ENCODE data around the gene PNMA8C. TPM values are rescaled to one million over a fixed set of nuclear protein-coding genes. Genes with fewer than 3 reads are reported as not detected.
"Not testable (repeated sequence)": the region's sequence is repeated elsewhere in the genome, so short reads cannot be mapped to it uniquely, and the experiment has no call there.

Gene PNMA8C
- total RNA-seq, 4 donors from 2014 or later, result 0.13 TPM; not detected in 3

GRCh38 chr19:46426506-46427162 is 2.1 kb downstream of the PNMA8C start:
- Histone ChIP-seq H3K4me1 (peaks cover 24% of the 10 kb centered on the region), H3K27ac (no peak overlapping the region), H3K9me3 (no peaks in the 10 kb centered on the region), H3K36me3 (no peaks in the 10 kb centered on the region), H3K27me3 (peaks cover 44% of the 10 kb centered on the region), H3K4me3 (peak overlapping the region; percentile 49)
- DNase-seq (ENCODE audit: low spot score in 2 of 2), result no peak
- WGBS, result 8% methylated on average over 22 of the region's 32 CpGs
- TF ChIP-seq POLR2AphosphoS5 (IDR thresholded peaks at IDR 0.05) (no peak), POLR2A (IDR thresholded peaks at IDR 0.05) (no peak), EP300 (IDR thresholded peaks at IDR 0.05) (no peak), CTCF (IDR thresholded peaks at IDR 0.05) (no peak)

- 2% methylated on average over 8 of the region's 10 CpGs for WGBS
- H3K9me3 ChIP-seq, result no peaks in the 10 kb centered on the region
- H3K36me3 ChIP-seq, result no peaks in the 10 kb centered on the region
- peaks cover 44% of the 10 kb centered on the region for H3K27me3 ChIP-seq
- H3K4me3 ChIP-seq, result peak overlapping the region; percentile 49
- no peak for DNase-seq (ENCODE audit: low spot score in 2 of 2)
- TF ChIP-seq CTCF (IDR thresholded peaks at IDR 0.05) (no peak), POLR2A (IDR thresholded peaks at IDR 0.05) (no peak), POLR2AphosphoS5 (IDR thresholded peaks at IDR 0.05) (no peak), EP300 (IDR thresholded peaks at IDR 0.05) (no peak)
- no peak overlapping the region for H3K27ac ChIP-seq
- H3K4me1 ChIP-seq, result peaks cover 24% of the 10 kb centered on the region
Measured at GRCh38 chr19:46426035-46426505, 2.7 kb downstream of the PNMA8C start.

- H3K4me1 ChIP-seq, result peaks cover 14% of the 10 kb centered on the region
- TF ChIP-seq POLR2A (IDR thresholded peaks at IDR 0.05) (no peak), CTCF (IDR thresholded peaks at IDR 0.05) (no peak), POLR2AphosphoS5 (IDR thresholded peaks at IDR 0.05) (no peak), EP300 (IDR thresholded peaks at IDR 0.05) (no peak)
- no peak overlapping the region for H3K4me3 ChIP-seq
- H3K27me3 ChIP-seq, result peaks cover 29% of the 10 kb centered on the region
- WGBS, result 78% methylated on average over 5 of the region's 5 CpGs
- H3K9me3 ChIP-seq, result no peaks in the 10 kb centered on the region
- H3K27ac ChIP-seq, result no peak overlapping the region
- H3K36me3 ChIP-seq, result no peaks in the 10 kb centered on the region
- no peak for DNase-seq (ENCODE audit: low spot score in 2 of 2)
Measured at GRCh38 chr19:46423188-46423587, 5.5 kb downstream of the PNMA8C start.

- DNase-seq (ENCODE audit: low spot score in 2 of 2), result no peak
- Histone ChIP-seq H3K9me3 (no peaks in the 10 kb centered on the region), H3K36me3 (no peaks in the 10 kb centered on the region), H3K27me3 (peaks cover 21% of the 10 kb centered on the region), H3K4me3 (no peak overlapping the region), H3K27ac (no peak overlapping the region), H3K4me1 (peaks cover 13% of the 10 kb centered on the region)
- 86% methylated on average over 1 of the region's 2 CpGs for WGBS
- no peak for TF ChIP-seq CTCF (IDR thresholded peaks at IDR 0.05)
Measured at GRCh38 chr19:46422344-46422743, 6.4 kb downstream of the PNMA8C start.

- no peak overlapping the region for H3K4me3 ChIP-seq
- peaks cover 19% of the 10 kb centered on the region for H3K27me3 ChIP-seq
- H3K9me3 ChIP-seq, result no peaks in the 10 kb centered on the region
- DNase-seq (ENCODE audit: low spot score in 2 of 2), result no peak
- TF ChIP-seq POLR2AphosphoS5 (IDR thresholded peaks at IDR 0.05), result no peak
- no peak for TF ChIP-seq EP300 (IDR thresholded peaks at IDR 0.05)
- TF ChIP-seq CTCF (IDR thresholded peaks at IDR 0.05), result no peak
- TF ChIP-seq POLR2A (IDR thresholded peaks at IDR 0.05), result no peak
- H3K27ac ChIP-seq, result no peak overlapping the region
- H3K36me3 ChIP-seq, result no peaks in the 10 kb centered on the region
- 74% methylated on average over 7 of the region's 7 CpGs for WGBS
- peaks cover 13% of the 10 kb centered on the region for H3K4me1 ChIP-seq
Measured at GRCh38 chr19:46420056-46420455, 8.7 kb downstream of the PNMA8C start.

- 24% methylated on average over 49 of the region's 53 CpGs for WGBS
- not testable (repeated sequence) for H3K36me3 ChIP-seq, H3K9me3 ChIP-seq
- H3K4me3 ChIP-seq, result peak overlapping the region; percentile 44
- peak in 1 of 2 donors; percentile 77 for DNase-seq (ENCODE audit: low spot score in 2 of 2)
- peaks cover 54% of the 10 kb centered on the region for H3K27me3 ChIP-seq
- peak overlapping the region; percentile 34 for H3K27ac ChIP-seq
- peaks cover 38% of the 10 kb centered on the region for H3K4me1 ChIP-seq
Measured at GRCh38 chr19:46415804-46416709, 12.7 kb downstream of the PNMA8C start.

GRCh38 chr19:46414899-46415298 is 13.8 kb downstream of the PNMA8C start:
- H3K9me3 ChIP-seq; H3K4me3 ChIP-seq; H3K36me3 ChIP-seq; DNase-seq (ENCODE audit: low spot score in 2 of 2); H3K27ac ChIP-seq: not testable (repeated sequence)
- Histone ChIP-seq H3K27me3 (peaks cover 56% of the 10 kb centered on the region), H3K4me1 (peaks cover 41% of the 10 kb centered on the region)
- WGBS, result 96% methylated on average over 22 of the region's 22 CpGs
